GM13976 (cell line): ENCODE results near the gene MED22.

ENCODE experiments used
- DNase-seq: peaks from one replicate; pipeline ENCODE4 v3.0.0; 2012; ENCODE audit warnings: low spot score
- CTCF ChIP-seq: IDR thresholded peaks from 2 replicates; pipeline ENCODE4 v1.5.1; 2012; ENCODE audit warnings: borderline replicate concordance, mild to moderate bottlenecking; ENCODE audit not compliant: insufficient read depth; ENCODE audit errors: extremely low read depth, missing control alignments, control extremely low read depth
- in situ Hi-C: fragments of 300-500 bp; cut with MboI; formaldehyde crosslinking; loops from one replicate; pipeline ENCODE4 v1.12.0; 2022; ENCODE audit warnings: low sequenced_read_pairs, mixed read lengths, inconsistent platforms; ENCODE audit not compliant: unreplicated experiment

Gene MED22

GRCh38 chr9:133390713-133391112 is 42.8 kb upstream of the MED22 start:
- in situ Hi-C loops, result no loop called here
- no peak for TF ChIP-seq CTCF

GRCh38 chr9:133389562-133389961 is 41.6 kb upstream of the MED22 start:
- in situ Hi-C loops, result no loop called here
- no peak for DNase-seq
- no peak for TF ChIP-seq CTCF

More at GRCh38 chr9:133390713-133391112, 42.8 kb upstream of the MED22 start:
- no peak for DNase-seq

- in situ Hi-C loops, result no loop called here
- DNase-seq, result no peak
- TF ChIP-seq CTCF, result no peak
Observed at GRCh38 chr9:133389025-133389557, 41.2 kb upstream of the MED22 start.

GRCh38 chr9:133387680-133388079 is 39.7 kb upstream of the MED22 start:
- TF ChIP-seq CTCF, result no peak
- no peak for DNase-seq
- in situ Hi-C loops, result no loop called here

- in situ Hi-C loops, result no loop called here
- no peak for DNase-seq
- no peak for TF ChIP-seq CTCF
Observed at GRCh38 chr9:133386338-133386737, 38.4 kb upstream of the MED22 start.

- TF ChIP-seq CTCF, result no peak
- no peak for DNase-seq
- in situ Hi-C loops, result no loop called here
Observed at GRCh38 chr9:133385452-133385851, 37.5 kb upstream of the MED22 start.
